GM19238 (cell line): Measurements from ENCODE around the gene ZNF668.
"Not testable (repeated sequence)": the region's sequence is repeated elsewhere in the genome, so short reads cannot be mapped to it uniquely, and the experiment has no call there.

Experiments used
- DNase-seq: peaks from one replicate; pipeline ENCODE4 v3.0.0; 2011; ENCODE audit warnings: low spot score; ENCODE audit not compliant: insufficient read length

The ZNF668 gene

DNA sequence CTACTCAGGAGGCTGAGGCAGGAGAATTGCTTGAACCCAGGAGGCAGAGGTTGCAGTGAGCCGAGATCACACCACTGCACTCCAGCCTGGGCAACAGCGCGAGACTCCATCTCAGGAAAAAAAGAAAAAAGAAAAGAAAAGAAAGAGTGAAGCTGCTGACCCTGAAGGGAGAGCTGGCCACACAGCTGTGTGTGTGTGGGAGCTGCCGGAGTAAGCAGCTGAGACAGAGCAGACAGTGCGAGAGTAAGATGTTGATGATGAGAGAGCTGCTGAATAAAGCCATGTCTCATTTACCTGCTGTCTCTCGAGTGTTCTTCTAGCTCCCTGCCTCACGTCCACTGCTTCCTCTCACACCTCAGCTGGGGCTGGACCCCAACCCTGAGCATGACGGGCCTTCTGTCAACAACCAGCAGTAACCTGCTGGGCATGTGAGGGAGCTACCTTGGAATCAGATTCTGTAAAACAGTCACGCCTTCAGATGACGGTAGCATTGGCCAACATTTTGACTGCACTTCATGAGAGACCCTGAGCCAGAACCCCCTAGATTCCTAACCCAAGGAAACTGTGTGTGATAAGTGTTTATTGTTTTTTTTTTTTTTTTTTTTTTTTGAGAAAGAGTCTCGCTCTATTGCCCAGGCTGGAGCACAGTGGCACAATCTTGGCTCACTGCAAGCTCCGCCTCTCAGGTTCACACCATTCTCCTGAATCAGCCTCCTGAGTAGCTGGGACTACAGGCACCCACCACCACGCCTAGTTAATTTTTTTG lies 27.0 kb upstream of the ZNF668 start:
- not testable (repeated sequence) for DNase-seq

DNA sequence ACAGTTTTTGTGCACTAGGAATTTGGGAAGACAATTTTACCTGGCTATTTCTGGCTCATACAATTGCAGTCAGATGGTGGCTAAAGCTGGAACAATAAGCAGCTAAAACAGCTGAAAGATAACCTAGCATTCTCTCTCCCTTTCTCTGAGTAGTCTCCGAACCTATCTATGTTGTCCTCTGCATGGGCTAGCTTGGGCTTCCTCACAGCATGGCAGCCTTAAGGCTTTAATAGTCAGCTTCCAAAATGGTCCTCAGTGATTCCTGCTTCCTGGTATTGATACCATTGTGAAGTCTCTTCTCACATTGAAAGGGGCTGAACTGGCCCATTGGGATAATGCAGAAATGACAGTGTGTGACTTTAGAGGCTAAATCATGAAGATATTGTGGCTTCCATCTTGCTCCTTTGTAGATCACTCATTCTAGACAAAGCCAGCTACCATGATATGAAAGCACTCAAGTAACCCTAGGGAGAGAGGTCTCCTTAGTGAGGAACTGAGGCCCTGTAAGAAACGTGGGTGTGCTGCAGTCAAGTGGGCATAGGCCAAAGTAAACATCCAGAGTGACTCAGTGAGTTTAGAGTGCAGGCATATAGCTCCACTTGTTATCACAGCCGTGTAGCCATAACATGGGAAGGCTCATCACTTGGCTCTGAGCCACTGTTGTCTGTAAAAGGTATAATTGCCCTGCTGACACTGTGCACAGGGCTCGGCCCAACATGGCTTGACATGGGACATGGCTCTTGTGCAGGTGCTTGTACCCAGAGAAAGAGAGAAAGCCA lies 26.0 kb upstream of the ZNF668 start:
- DNase-seq, result no peak

DNA sequence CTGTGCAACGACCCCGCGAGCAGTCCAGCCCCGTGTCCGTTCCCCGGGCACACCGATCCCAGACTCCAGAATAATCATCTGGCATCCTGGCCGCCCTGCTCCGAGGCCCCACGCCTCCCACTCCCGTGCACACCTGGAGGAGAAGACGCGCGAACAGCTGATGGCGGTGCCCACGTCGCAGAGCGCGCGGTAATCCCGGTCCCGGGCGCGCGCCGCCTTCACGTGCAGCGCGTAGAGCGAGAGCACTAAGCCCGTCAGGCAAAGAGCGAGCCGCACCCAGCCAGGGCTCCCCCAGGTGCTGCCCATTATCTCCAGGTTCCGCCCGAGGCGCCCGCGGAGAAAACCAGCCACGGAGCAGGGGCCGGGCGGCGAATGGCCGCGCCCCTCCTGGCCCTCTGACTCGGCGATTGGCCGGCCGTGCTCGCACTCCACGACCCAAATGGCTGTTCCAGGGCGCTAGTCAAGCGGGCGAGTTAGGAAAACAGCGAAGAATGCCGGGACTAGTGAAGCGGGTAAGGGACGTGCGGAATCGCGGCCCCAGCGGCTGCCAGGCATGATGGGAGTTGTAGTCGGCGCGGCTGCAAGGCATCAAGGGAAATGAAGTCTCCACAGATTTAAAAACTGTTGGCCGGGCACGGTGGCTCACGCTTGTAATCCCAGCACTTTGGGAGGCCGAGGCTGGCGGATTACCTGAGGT lies 20.5 kb upstream of the ZNF668 start, which contains the start of gene VKORC1:
Gene VKORC1 (minus strand): TSS at position 374 of the 697 bp plus-strand sequence. CDS start 68 bp downstream, at position 306.
- peak; percentile 89 for DNase-seq

DNA sequence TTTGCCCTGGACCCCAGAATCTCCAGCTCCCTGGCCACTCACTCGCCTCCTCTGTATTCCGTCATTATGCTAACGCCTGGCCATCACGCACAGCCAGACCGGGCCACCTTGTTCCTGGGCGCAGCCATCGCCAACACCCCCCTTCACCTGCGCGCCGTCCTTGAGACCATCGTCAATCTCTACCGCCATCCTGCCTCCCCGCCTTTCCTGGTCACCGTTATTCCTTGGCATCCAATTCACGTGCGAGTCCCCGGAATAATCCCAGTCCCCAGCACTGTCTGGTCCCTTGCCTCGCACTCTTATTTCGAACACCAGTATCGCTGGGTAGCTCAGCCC lies 20.0 kb upstream of the ZNF668 start:
- no peak for DNase-seq

DNA sequence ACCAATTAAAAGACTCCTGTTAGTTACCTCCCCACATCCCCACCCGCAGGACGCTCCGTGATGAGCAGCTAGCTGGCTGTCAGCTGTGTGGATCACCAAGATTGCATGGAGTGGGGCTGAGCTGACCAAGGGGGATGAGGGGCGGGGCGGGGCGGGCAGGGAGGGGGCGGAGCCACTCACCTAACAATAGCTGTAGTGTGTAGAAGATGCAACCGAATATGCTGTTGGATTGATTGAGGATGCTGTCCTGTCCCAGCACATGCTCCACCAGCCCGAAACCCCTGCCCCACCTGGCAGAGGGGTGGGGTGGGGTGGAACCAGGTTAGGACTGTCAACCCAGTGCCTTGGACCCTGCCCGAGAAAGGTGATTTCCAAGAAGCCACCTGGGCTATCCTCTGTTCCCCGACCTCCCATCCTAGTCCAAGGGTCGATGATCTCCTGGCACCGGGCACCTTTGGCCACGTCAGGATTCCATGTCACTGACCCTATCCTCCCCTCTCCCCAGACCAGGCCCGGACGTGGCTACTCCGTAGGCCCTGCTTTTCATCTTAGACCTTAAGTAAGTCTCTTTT lies 19.2 kb upstream of the ZNF668 start:
- no peak for DNase-seq

DNA sequence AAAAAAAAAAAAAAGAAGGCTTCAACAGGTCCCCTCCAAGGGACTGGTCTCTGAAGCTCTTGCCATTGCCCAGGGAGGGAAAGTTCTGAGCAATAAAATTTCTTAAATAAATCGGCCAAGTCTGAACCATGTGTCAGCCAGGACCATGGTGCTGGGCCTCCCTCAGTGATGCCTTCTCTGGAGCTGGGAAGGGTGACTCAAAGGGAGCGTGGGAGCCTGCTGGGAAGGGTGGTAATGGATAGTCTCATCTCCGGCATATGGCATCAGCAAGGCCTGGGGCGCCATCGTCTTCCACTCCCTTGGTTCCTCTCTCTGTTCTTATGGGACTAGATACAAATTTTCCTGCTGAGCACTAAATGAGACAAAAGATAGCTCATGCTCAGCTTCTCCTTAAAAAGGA lies 18.3 kb upstream of the ZNF668 start:
- no peak for DNase-seq

DNA sequence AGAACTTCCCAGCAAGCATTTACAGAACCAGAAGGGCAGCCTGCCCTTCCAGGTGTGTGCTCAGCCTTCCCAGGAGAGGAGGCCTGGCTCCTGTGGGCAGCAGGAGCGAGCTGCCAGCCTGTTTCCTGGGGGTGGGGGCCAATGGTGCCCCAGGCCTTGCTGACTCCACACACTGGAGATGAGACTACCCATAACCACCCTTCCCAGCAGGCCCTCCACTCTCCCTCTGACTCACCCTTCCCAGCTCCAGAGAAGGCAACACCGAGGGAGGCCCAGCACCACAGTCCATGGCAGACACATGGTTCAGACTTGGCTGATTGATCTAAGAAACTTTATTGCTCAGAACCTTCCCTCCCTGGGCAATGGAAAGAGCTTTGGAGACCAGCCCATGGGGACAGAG lies 16.5 kb upstream of the ZNF668 start:
- no peak for DNase-seq

DNA sequence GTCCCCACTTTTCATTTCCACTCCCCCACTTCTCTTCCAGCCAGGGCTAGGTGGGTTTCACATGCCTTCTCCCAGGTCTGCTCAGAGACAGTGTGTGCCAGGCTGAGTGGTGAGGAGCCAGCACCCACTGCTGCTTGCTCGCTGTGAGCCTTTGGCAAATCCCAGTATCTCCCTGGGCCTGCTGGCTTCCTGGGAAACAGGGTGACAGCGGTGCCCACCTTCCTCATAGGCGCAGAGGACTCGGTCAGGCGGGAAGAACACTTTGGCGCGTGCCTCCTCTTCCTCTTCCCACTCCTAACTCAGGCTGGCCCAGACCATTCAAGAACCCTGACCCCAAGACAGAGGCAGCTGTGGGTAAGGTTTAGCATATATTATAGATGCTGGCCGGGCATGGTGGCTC lies 15.2 kb upstream of the ZNF668 start:
- DNase-seq, result no peak

DNA sequence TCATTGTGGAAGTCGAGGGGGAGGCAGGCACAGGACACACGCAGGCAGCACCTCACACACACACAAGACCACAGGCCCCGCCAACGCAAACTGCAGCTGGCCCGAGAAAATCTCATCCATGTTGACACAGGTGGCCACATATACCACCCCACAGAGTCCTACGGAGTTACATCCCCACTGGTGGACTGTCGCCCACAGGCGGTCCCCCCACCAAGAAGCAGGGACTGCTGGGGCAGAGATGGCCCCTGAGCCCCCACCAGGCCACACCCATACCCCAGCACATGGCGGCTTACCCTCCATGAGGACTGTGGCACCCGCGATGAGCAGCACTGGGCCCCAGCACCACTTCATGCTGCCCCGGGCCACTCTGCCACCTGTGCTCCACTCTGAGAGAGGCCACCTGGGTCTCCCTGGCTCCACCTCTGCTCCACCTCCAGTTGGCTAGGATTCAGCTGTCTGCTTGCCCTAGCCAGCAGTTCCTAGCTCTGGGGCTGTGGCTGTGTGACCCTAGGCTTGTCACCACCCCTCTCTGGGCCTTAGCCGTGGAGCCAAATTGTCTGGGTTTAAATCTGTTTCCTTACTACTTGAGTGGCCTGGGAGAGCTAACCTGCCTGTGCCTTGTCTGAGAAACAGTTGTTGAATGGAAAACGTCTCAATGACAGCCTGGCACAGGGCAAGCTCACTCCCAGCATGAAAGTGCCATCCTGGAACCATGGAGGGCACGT lies 14.6 kb upstream of the ZNF668 start, which contains the start of gene PRSS53:
Gene PRSS53 (minus strand): TSS at position 485 of the 725 bp plus-strand sequence. CDS start 134 bp downstream, at position 351.
- DNase-seq, result no peak

DNA sequence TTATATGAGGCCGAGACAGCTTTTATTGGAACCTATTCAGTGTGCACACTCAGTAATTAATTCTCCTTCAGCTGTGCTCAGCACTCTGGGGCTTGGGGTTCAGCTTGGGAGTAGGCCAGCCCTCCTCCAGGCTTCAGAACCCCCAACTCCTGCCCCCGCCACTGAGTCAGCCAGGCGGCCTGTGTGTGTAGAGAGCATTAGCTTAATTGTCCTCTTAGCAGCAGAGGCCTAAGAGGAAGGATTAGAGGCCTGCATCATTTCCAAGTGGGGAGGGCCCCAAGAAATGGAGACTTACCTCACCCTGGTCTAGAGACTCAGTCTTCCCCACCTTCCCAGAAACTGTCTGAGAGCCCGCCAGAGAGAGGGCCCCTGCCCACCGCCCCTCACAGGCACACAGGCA lies 13.9 kb upstream of the ZNF668 start:
- no peak for DNase-seq

DNA sequence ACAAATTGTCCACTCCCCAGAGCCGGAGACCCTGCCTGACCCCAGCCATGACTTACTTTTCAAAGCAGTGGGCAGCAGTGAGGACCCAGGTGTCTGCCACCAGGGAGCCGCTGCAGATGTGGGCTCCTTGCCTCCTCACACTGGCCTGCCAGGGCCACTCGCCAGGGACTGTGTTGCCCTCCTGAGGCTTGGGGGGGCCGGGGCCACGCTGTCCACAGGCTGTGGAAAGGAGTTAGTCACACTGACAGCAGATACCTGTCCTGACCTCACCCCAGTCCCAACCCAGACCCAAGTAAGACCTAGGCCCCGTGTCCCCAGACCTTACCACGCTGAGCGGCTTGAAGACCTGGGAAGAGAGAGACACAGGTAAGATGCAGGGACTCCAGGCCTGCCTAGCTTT lies 13.4 kb upstream of the ZNF668 start:
- DNase-seq, result no peak

DNA sequence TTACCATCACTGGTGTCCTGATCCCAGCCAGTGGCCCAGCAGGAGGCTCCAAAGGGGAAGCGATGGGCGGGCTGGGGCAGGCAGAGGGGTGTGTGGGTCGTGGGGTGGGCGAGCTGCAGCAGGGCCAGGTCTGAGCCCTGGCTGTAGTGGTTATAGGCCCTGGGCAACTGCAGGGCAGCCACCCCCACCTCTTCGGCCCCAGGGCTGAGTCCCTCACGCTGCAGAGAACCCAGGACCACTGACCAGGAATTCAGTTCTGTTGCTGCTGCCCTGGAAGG lies 12.5 kb upstream of the ZNF668 start:
- no peak for DNase-seq

DNA sequence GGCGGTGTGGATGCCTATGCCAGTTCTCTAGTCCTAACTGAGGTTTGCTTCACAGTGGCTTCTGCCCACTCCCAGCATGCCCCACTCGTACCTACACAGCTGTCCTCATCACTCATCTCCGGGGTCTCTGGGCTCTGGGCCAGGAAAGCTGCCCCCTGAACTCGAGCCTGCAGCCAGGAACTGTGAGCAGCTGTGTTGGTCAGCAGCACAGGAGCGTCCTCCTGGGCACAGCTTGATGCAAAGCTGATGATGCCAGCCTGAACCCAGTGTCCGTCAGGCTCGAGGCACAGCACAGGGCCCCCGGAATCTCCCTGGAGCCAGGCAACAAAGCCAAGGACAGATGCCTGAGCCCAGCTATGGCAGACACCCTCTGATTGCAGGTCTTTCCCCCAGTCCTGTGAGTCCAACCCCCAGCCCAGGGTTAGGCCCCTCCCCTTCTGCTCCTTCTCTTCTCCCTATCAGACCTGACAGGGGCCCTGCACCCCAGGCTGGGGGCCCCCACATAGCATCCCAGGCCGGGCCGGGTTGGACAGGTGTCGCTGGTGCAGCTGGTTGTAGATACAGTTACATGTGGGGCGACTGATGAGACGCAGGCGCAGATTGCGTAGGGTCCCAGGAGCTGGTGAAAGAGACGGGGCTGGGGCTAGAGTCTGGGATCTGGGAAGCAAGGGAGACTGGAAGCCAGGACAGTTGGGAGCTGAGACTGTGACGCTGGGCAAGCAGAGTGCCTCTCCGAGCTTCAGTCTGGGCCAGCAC lies 12.0 kb upstream of the ZNF668 start:
- DNase-seq, result no peak

DNA sequence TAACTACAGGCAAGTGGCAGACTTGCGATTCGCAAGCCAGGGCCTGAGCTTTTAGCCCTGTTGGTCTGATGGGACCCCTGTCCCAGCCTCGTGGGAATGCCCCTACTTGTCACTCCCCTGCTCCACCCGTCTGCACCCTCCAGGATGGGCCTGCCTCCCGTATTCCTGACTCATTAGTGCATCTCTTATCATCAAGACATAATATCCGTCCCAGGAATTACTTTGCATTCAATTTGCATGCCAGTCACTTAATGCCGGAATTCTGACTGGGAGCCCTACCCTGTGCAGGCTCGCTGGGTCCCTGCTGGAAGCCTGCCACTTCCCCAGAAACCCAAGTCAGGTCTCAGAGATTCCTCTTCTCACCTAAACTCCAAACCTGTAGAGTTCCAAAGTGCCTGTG lies 11.4 kb upstream of the ZNF668 start:
- no peak for DNase-seq

DNA sequence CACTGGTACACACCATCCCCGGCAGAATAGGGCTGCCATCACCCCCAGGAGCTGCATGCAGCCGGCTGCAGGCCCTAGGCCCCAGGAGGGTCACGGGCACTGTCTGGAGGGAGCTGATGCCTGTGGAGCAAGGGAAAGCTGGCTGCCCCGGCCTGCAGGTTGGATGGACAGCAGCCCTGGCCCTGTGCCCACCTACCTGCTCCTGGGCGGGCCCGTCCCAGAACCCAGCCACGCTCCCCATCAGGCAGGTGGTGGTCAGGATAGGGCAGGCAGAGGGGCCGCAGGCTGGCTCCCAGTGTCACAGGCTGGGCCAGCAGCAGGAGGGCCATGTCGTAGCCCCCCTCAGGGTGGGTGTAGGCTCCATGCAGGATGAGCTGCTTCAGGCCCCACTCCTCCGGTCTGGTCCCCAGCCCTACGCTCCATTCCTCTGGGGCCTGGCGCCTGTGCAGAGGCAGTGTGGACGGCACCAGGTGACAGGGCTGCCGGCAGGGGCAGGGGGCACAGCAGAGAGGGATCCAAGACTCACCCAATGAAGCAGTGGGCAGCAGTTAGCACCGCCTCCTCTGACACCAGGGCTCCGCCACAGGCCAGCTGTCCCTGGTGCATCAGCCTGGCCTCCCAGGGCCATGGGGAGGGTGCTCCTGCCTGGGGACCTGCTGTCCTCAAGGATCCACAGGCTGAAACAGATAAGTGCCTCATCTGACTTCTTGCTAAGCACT lies 10.7 kb upstream of the ZNF668 start:
- DNase-seq, result no peak

DNA sequence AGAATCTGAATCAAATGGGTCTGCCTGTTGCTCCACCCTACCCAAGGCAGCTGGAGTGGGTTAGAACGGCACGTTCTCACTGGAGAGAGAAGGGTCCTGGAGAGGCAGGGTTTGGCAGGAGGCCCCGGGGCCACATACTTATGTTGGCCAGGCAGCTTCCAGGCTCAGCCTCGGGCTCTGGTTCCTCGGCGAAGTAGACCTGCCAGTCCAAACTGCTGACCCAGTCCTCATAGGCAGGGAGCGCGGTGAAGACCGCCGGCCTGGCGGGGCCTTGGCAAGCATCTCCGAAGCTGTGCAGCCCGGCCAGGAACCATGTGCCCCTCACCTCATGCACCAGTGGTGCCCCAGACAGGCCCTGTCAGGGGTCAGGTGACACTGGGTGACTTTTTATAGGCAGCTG lies 9.9 kb upstream of the ZNF668 start:
- no peak for DNase-seq

DNA sequence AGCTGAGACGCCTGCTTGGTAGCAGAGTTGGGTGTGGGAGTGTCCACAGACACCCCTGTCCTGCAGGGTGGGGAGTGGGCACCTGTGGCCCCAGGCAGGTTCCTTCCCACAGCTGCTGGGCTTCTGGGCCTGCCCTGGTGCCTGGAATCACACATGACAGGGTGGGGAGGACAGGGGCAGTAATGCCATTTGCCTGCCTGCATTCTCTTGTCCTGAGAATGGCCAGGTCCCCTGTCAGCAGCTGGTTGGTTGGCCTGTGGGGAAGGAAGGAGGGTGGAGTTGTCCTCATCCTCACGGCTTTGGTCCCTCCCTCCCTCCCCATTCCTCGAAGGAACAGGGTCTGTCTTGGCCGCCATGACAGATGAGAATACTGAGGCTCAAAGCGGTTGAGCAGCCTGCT lies 9.5 kb upstream of the ZNF668 start:
- DNase-seq, result no peak

DNA sequence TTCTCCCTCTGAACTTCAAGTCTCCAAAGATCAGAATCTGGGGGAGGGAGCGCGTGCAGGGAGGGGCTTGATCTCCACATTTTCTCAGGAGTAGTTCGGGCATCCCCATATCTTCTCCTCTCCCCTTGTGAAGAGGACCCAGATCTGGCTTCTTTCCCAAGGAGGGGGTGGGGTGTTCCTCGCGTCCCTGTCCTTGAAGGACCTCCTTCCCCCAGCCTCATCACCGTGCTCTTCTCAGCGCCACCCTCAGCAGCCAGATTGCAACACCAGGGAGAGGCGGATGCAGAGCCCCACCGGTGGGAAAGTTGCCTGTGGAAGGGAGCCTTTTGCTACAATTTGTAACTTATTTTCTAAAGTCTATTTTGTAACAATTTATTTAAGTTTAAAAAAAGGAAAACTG lies 9.0 kb upstream of the ZNF668 start:
- DNase-seq, result no peak

DNA sequence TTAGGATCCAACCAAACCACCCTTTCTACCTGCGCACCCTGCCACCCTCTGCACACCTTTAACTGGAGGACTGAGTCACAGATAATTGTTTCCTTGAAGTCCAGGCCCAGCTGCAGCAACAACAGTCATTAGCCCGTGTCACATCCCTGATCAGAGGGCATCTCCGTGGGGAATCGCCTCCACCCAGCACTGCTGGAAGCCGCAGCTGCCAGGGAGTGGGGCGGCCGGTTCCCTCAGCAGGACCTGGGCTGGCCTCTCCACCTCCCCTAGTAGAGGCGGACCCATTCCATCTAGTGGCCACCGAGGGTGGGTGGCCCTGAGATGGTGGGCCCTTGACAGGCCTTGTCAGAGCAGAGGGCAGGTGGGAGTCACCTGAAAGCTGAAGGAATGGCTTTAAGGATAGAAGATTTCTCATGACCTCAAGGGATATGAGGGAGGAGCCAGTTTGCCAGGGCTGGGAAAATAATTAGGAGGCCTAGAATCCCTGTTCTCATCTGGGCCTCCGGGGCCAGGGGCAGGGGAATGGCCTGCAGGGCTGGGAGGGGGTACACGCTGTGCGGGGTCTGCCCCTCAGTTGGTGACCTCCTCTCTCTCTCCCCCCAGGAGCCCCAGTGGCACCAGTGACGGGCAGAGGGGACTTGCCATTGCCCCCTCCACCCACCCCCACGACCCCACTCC lies 8.5 kb upstream of the ZNF668 start:
- no peak for DNase-seq
